ENCODE results near the gene TULP4.

DNA sequence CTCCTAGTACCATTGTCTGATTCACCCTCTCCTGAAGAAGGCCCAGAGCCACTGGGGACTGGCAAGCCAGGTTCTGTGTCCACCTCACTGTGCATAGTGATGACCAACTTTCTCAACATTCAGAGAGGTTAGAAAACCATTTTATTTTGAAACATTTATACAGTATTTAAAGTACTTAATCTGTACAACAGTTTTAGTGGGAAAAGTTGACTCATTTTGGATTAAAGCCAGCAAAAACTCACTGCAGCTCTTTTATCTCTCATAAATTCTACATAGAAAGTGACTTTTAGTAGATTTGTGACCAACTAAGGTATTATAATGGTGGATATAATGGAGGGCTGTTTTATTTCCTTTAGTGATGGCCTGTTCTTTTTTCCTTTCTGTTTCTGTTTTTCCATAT is 9.7 kb downstream of the TULP4 start:
- TF ChIP-seq KLF8 (tag by site-specific recombination; IDR thresholded peaks at IDR 0.05): no peak
- TF ChIP-seq ZNF350 (tag by site-specific recombination; IDR thresholded peaks at IDR 0.05): peak; percentile 81
- no peak for TF ChIP-seq HOXA7 (CRISPR knock-in tag; IDR thresholded peaks at IDR 0.05; ENCODE audit: borderline replicate concordance)
- no peak for TF ChIP-seq RBAK (tag by site-specific recombination; IDR thresholded peaks at IDR 0.05)
- no peak for TF ChIP-seq ZNF324 (tag by site-specific recombination; IDR thresholded peaks at IDR 0.05)
- TF ChIP-seq, protein P1, sequence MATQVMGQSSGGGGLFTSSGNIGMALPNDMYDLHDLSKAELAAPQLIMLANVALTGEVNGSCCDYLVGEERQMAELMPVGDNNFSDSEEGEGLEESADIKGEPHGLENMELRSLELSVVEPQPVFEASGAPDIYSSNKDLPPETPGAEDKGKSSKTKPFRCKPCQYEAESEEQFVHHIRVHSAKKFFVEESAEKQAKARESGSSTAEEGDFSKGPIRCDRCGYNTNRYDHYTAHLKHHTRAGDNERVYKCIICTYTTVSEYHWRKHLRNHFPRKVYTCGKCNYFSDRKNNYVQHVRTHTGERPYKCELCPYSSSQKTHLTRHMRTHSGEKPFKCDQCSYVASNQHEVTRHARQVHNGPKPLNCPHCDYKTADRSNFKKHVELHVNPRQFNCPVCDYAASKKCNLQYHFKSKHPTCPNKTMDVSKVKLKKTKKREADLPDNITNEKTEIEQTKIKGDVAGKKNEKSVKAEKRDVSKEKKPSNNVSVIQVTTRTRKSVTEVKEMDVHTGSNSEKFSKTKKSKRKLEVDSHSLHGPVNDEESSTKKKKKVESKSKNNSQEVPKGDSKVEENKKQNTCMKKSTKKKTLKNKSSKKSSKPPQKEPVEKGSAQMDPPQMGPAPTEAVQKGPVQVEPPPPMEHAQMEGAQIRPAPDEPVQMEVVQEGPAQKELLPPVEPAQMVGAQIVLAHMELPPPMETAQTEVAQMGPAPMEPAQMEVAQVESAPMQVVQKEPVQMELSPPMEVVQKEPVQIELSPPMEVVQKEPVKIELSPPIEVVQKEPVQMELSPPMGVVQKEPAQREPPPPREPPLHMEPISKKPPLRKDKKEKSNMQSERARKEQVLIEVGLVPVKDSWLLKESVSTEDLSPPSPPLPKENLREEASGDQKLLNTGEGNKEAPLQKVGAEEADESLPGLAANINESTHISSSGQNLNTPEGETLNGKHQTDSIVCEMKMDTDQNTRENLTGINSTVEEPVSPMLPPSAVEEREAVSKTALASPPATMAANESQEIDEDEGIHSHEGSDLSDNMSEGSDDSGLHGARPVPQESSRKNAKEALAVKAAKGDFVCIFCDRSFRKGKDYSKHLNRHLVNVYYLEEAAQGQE (tag by site-specific recombination; IDR thresholded peaks at IDR 0.05): no peak
- TF ChIP-seq, protein P2, sequence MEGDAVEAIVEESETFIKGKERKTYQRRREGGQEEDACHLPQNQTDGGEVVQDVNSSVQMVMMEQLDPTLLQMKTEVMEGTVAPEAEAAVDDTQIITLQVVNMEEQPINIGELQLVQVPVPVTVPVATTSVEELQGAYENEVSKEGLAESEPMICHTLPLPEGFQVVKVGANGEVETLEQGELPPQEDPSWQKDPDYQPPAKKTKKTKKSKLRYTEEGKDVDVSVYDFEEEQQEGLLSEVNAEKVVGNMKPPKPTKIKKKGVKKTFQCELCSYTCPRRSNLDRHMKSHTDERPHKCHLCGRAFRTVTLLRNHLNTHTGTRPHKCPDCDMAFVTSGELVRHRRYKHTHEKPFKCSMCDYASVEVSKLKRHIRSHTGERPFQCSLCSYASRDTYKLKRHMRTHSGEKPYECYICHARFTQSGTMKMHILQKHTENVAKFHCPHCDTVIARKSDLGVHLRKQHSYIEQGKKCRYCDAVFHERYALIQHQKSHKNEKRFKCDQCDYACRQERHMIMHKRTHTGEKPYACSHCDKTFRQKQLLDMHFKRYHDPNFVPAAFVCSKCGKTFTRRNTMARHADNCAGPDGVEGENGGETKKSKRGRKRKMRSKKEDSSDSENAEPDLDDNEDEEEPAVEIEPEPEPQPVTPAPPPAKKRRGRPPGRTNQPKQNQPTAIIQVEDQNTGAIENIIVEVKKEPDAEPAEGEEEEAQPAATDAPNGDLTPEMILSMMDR (tag by site-specific recombination; IDR thresholded peaks at IDR 0.05): no peak
- TF ChIP-seq, protein P3, sequence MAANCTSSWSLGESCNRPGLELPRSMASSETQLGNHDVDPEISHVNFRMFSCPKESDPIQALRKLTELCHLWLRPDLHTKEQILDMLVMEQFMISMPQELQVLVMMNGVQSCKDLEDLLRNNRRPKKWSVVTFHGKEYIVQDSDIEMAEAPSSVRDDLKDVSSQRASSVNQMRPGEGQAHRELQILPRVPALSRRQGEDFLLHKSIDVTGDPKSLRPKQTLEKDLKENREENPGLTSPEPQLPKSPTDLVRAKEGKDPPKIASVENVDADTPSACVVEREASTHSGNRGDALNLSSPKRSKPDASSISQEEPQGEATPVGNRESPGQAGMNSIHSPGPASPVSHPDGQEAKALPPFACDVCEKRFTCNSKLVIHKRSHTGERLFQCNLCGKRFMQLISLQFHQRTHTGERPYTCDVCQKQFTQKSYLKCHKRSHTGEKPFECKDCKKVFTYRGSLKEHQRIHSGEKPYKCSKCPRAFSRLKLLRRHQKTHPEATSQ (tag by site-specific recombination; IDR thresholded peaks at IDR 0.05): no peak
- TF ChIP-seq, protein P4, sequence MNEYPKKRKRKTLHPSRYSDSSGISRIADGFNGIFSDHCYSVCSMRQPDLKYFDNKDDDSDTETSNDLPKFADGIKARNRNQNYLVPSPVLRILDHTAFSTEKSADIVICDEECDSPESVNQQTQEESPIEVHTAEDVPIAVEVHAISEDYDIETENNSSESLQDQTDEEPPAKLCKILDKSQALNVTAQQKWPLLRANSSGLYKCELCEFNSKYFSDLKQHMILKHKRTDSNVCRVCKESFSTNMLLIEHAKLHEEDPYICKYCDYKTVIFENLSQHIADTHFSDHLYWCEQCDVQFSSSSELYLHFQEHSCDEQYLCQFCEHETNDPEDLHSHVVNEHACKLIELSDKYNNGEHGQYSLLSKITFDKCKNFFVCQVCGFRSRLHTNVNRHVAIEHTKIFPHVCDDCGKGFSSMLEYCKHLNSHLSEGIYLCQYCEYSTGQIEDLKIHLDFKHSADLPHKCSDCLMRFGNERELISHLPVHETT (tag by site-specific recombination; IDR thresholded peaks at IDR 0.05): no peak

Measured in HEK293 (cell line).